NT2/D1 (cell line): ENCODE measurements around the gene KRT72.

Experiments used
- SUZ12 ChIP-seq: IDR thresholded peaks from 2 replicates; pipeline ENCODE4 v1.6.1; 2011; ENCODE audit not compliant: insufficient read length, insufficient read depth; ENCODE audit errors: extremely low read depth
- YY1 ChIP-seq: IDR thresholded peaks from 2 replicates; pipeline ENCODE4 v1.6.1; 2011; ENCODE audit not compliant: insufficient read length, insufficient read depth
- ZNF274 ChIP-seq: IDR thresholded peaks from 2 replicates; pipeline ENCODE4 v1.6.1; 2011; ENCODE audit warnings: mild to moderate bottlenecking, low read depth, low read length

GRCh38 chr12:52537101-52537500, 64.2 kb downstream of the KRT72 start:
- no peak for TF ChIP-seq SUZ12
- no peak for TF ChIP-seq ZNF274
- no peak for TF ChIP-seq YY1
